ENCODE data around the gene SLC14A1.

Gene SLC14A1

GRCh38 chr18:45764000-45764686 lies 40.2 kb downstream of the SLC14A1 start:
- Histone ChIP-seq H2AFZ (no peak overlapping the region), H3K9me3 (ENCODE audit: control insufficient read depth, low read length) (no peaks in the 10 kb centered on the region), H3K4me3 (ENCODE audit: low read depth, low read length) (no peak overlapping the region), H3K27me3 (ENCODE audit: control insufficient read depth, insufficient read depth, low read length) (no peaks in the 10 kb centered on the region), H3K36me3 (ENCODE audit: control insufficient read depth, insufficient read depth, low read length) (no peaks in the 10 kb centered on the region), H3K9ac (no peak overlapping the region), H3K4me1 (no peaks in the 10 kb centered on the region), H3K4me2 (ENCODE audit: low read length) (no peak overlapping the region), H3K79me2 (no peaks in the 10 kb centered on the region), H3K27ac (no peak overlapping the region)
- no peak for TF ChIP-seq CTCF (IDR thresholded peaks at IDR 0.05)

- H3K9ac ChIP-seq: no peak overlapping the region
- H3K27ac ChIP-seq: no peak overlapping the region
- H3K79me2 ChIP-seq: no peaks in the 10 kb centered on the region
Observed at GRCh38 chr18:45765796-45766195, 41.8 kb downstream of the SLC14A1 start.

GRCh38 chr18:45771587-45772480 lies 47.9 kb downstream of the SLC14A1 start:
- Histone ChIP-seq H3K4me3 (ENCODE audit: low read depth, low read length) (no peak overlapping the region), H3K4me2 (ENCODE audit: low read length) (no peak overlapping the region), H3K27me3 (ENCODE audit: control insufficient read depth, insufficient read depth, low read length) (no peaks in the 10 kb centered on the region), H3K4me1 (peaks cover 4% of the 10 kb centered on the region), H2AFZ (no peak overlapping the region), H3K36me3 (ENCODE audit: control insufficient read depth, insufficient read depth, low read length) (no peaks in the 10 kb centered on the region), H3K27ac (no peak overlapping the region), H3K79me2 (no peaks in the 10 kb centered on the region), H3K9ac (no peak overlapping the region), H3K9me3 (ENCODE audit: control insufficient read depth, low read length) (no peaks in the 10 kb centered on the region)
- no peak for TF ChIP-seq CTCF (IDR thresholded peaks at IDR 0.05)

More at GRCh38 chr18:45765796-45766195, 41.8 kb downstream of the SLC14A1 start:
- Histone ChIP-seq H3K36me3 (ENCODE audit: control insufficient read depth, insufficient read depth, low read length) (no peaks in the 10 kb centered on the region), H3K4me2 (ENCODE audit: low read length) (no peak overlapping the region), H2AFZ (no peak overlapping the region), H3K27me3 (ENCODE audit: control insufficient read depth, insufficient read depth, low read length) (no peaks in the 10 kb centered on the region), H3K4me3 (ENCODE audit: low read depth, low read length) (no peak overlapping the region), H3K9me3 (ENCODE audit: control insufficient read depth, low read length) (no peaks in the 10 kb centered on the region), H3K4me1 (no peaks in the 10 kb centered on the region)
- TF ChIP-seq CTCF (IDR thresholded peaks at IDR 0.05): no peak

- H3K4me3 ChIP-seq (ENCODE audit: low read depth, low read length): no peak overlapping the region
- H3K4me2 ChIP-seq (ENCODE audit: low read length): no peak overlapping the region
- no peak overlapping the region for H3K9ac ChIP-seq
- no peaks in the 10 kb centered on the region for H3K27me3 ChIP-seq (ENCODE audit: control insufficient read depth, insufficient read depth, low read length)
- peak overlapping the region; percentile 9 for H2AFZ ChIP-seq
- no peak for TF ChIP-seq CTCF (IDR thresholded peaks at IDR 0.05)
- no peaks in the 10 kb centered on the region for H3K79me2 ChIP-seq
- no peaks in the 10 kb centered on the region for H3K9me3 ChIP-seq (ENCODE audit: control insufficient read depth, low read length)
- H3K36me3 ChIP-seq (ENCODE audit: control insufficient read depth, insufficient read depth, low read length): no peaks in the 10 kb centered on the region
- H3K27ac ChIP-seq: no peak overlapping the region
- peaks cover 4% of the 10 kb centered on the region for H3K4me1 ChIP-seq
Observed at GRCh38 chr18:45774065-45774521, 50.1 kb downstream of the SLC14A1 start.
